Amniotic stem cell (primary cell): ENCODE results near the gene SORCS3.

Experiments used
- DNase-seq: peaks from one replicate; lab custom pipeline; 2025; lab: John Stamatoyannopoulos, UW

Gene SORCS3

GRCh38 chr10:105017691-105018090 lies 376.6 kb downstream of the SORCS3 start:
- DNase-seq = no peak

GRCh38 chr10:105023211-105024111 lies 382.4 kb downstream of the SORCS3 start:
- no peak for DNase-seq

GRCh38 chr10:105024184-105024583 lies 383.1 kb downstream of the SORCS3 start:
- DNase-seq = no peak

GRCh38 chr10:105025092-105025491 lies 384.0 kb downstream of the SORCS3 start:
- no peak for DNase-seq

GRCh38 chr10:105026566-105026965 lies 385.5 kb downstream of the SORCS3 start:
- DNase-seq = no peak

- no peak for DNase-seq
These were observed 388.2 kb downstream of the SORCS3 start for GRCh38 chr10:105029286-105029685.

GRCh38 chr10:105037022-105037421 lies 395.9 kb downstream of the SORCS3 start:
- DNase-seq = no peak

- no peak for DNase-seq
These were observed 400.9 kb downstream of the SORCS3 start for GRCh38 chr10:105041956-105042355.

GRCh38 chr10:105042906-105043552 lies 401.9 kb downstream of the SORCS3 start:
- DNase-seq = no peak

GRCh38 chr10:105044902-105045301 lies 403.8 kb downstream of the SORCS3 start:
- no peak for DNase-seq

- DNase-seq = no peak
These were observed 415.3 kb downstream of the SORCS3 start for GRCh38 chr10:105056413-105056812.

GRCh38 chr10:105062951-105063350 lies 421.9 kb downstream of the SORCS3 start:
- no peak for DNase-seq

- no peak for DNase-seq
These were observed 422.7 kb downstream of the SORCS3 start for GRCh38 chr10:105063796-105064195.

GRCh38 chr10:105068497-105068896 lies 427.4 kb downstream of the SORCS3 start:
- DNase-seq = no peak

- DNase-seq = no peak
These were observed 429.2 kb downstream of the SORCS3 start for GRCh38 chr10:105070249-105070648.

GRCh38 chr10:105070952-105071351 lies 429.9 kb downstream of the SORCS3 start:
- no peak for DNase-seq

- DNase-seq = no peak
These were observed 430.9 kb downstream of the SORCS3 start for GRCh38 chr10:105071980-105072379.

GRCh38 chr10:105073999-105074398 lies 432.9 kb downstream of the SORCS3 start:
- no peak for DNase-seq

- no peak for DNase-seq
These were observed 433.9 kb downstream of the SORCS3 start for GRCh38 chr10:105075031-105075430.

GRCh38 chr10:105085980-105086379 lies 444.9 kb downstream of the SORCS3 start:
- DNase-seq = no peak

- DNase-seq = no peak
These were observed 453.0 kb downstream of the SORCS3 start for GRCh38 chr10:105094048-105094447.

- DNase-seq = no peak
These were observed 455.2 kb downstream of the SORCS3 start for GRCh38 chr10:105096316-105096715.

GRCh38 chr10:105102977-105103376 lies 461.9 kb downstream of the SORCS3 start:
- DNase-seq = no peak
